Measurements from ENCODE around the gene NOL3.

- TF ChIP-seq CTCF (conservative IDR thresholded peaks at IDR 0.05; ENCODE audit: low read depth, low read length) (no peak), EZH2 (IDR thresholded peaks at IDR 0.05; ENCODE audit: low read length, unreplicated experiment) (no peak), EZH2phosphoT487 (IDR thresholded peaks at IDR 0.05; ENCODE audit: borderline replicate concordance, low read length) (no peak)
Observed at GRCh38 chr16:67213197-67214019, 43.1 kb downstream of the NOL3 start.

Data from PC-3 (cell line).